Upper lobe of right lung (tissue), 1 donor: Measurements from ENCODE around the gene ANKRD12. TPM values are rescaled to one million over a fixed set of nuclear protein-coding genes. Genes with fewer than 3 reads are reported as not detected.

ENCODE experiments used
- ATAC-seq: fragments of 200-7000 bp; cut with Tn5 transposase; one replicate; pipeline ENCODE4 v1.9.1; 2020; ENCODE audit warnings: mild to moderate bottlenecking, moderate library complexity
- DNase-seq: peaks from one replicate; pipeline ENCODE4 v3.0.0-alpha.2; 2020
- H3K27ac ChIP-seq: fragments of 200-600 bp; one replicate; pipeline ENCODE4 v1.8.0; 2022
- H3K27me3 ChIP-seq: fragments of 200-600 bp; one replicate; pipeline ENCODE4 v1.8.0; 2022; ENCODE audit warnings: mild to moderate bottlenecking
- H3K36me3 ChIP-seq: fragments of 200-600 bp; one replicate; pipeline ENCODE4 v1.8.0; 2022
- H3K4me1 ChIP-seq: fragments of 200-600 bp; one replicate; pipeline ENCODE4 v1.8.0; 2022
- H3K4me3 ChIP-seq: fragments of 200-600 bp; one replicate; pipeline ENCODE4 v1.8.0; 2022; ENCODE audit warnings: mild to moderate bottlenecking
- H3K9me3 ChIP-seq: fragments of 200-600 bp; one replicate; pipeline ENCODE4 v1.8.0; 2022
- CTCF ChIP-seq: fragments of 200-600 bp; IDR thresholded peaks from one replicate; pipeline ENCODE4 v1.8.0; 2022; ENCODE audit warnings: antibody characterized with exemption
- intact Hi-C: fragments of 100-400 bp; cut with DNase I; formaldehyde crosslinking; loops from one replicate; pipeline ENCODE4 v1.11.0; 2022
- total RNA-seq: library from RNA; stranded (reverse); fragmentation: NEBNext Ultra II Directional; extraction: Animal tissue kit (Norgen Biotek cat#: 25700); gene quantifications from one replicate; pipeline ENCODE4 v1.2.1, GENCODE V29; 2021
- donor health status: DM: no; HTN: yes; CAD: no; lungs with severe emphysema.

ANKRD12 gene
- total RNA-seq, 1 donor from 2014 or later = 74.2 TPM

DNA sequence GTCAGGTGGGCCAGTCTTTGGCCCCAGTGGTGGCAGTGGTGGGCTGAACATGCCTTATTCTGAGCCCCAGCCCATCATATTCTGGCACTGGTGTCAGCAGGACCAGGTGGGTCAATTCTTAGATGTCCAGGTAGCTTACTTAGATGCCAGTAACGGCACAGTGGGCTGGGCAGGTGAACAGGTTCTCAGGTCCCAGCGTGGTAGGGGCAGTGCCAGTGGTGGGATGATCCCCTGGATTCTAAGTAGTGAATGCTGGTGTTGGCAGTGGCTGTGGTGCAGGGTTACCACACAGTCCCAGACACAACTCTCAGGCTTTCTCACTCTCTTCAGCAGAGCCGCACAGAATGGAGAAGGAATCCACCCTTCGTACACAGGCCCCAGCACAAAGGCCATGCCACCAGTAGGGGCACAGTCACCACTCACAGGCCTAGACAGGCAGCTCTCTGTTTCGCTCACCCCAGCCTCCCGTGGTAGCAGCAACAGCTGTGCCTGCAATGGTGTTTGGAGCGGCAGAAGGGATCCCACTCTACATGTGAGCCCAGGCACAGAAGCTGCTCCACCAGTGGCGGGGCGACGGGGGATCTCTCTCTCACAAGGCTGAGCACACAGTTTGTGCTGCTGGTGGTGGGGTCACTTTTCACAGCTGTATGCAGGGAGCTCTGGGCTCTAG, 97.3 kb downstream of the ANKRD12 start:
- no peaks in the 10 kb centered on the region for H3K9me3 ChIP-seq
- intact Hi-C loops = no loop called here
- no peak for TF ChIP-seq CTCF
- H3K36me3 ChIP-seq = peaks cover 28% of the 10 kb centered on the region
- peak; percentile 20 for ATAC-seq
- no peak for DNase-seq
- H3K27ac ChIP-seq = no peak overlapping the region
- no peaks in the 10 kb centered on the region for H3K27me3 ChIP-seq
- no peaks in the 10 kb centered on the region for H3K4me1 ChIP-seq
- H3K4me3 ChIP-seq = no peak overlapping the region

DNA sequence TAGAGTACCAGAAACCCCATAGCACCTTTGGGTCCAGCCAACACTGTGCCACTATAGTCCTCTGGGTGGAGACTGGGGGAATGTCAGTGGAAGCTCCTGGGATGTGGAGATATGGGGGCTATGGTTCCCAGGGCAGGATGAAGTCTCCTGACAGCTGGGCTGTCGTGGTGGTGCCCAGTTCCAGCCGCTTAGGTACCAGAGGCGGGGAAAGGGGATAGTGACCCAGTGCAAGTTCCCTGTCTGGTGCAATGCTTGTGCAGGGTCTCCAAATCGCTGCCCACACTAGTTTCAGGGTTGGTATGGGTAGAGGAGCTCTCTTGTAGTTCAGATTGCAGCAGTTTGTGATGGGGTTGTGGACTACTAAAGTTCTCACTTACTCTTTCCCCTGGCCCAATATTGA, 97.9 kb downstream of the ANKRD12 start:
- DNase-seq = no peak
- no peak overlapping the region for H3K4me3 ChIP-seq
- intact Hi-C loops = no loop called here
- no peak for ATAC-seq
- no peak for TF ChIP-seq CTCF
- no peak overlapping the region for H3K27ac ChIP-seq
- peaks cover 28% of the 10 kb centered on the region for H3K36me3 ChIP-seq
- H3K27me3 ChIP-seq = no peaks in the 10 kb centered on the region
- no peaks in the 10 kb centered on the region for H3K4me1 ChIP-seq
- no peaks in the 10 kb centered on the region for H3K9me3 ChIP-seq

DNA sequence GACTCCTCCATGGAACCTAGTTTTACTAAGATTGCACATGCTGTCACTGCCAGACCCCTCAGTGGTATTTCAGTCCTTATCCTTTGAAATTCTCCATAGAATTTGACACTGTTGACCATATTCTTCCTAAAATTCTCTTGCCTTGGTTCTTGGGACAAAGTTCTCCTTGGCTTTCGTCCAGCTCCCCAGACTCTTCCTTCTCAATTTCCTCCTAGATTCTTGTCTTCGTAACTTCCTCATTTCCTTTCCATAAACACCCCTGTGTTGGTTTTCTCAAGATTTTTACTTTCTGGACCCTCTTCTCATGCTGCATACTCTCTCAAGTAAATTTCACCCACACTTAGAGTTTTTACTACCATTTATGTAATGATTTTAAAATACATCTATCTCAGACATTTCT, 101.4 kb downstream of the ANKRD12 start:
- Histone ChIP-seq H3K4me1 (no peaks in the 10 kb centered on the region), H3K36me3 (peaks cover 34% of the 10 kb centered on the region), H3K27ac (no peak overlapping the region), H3K27me3 (no peaks in the 10 kb centered on the region), H3K4me3 (no peak overlapping the region), H3K9me3 (no peaks in the 10 kb centered on the region)
- ATAC-seq (no peak), DNase-seq (no peak)
- intact Hi-C loops = no loop called here
- TF ChIP-seq CTCF = no peak

GRCh38 chr18:9239720-9240119, 103.1 kb downstream of the ANKRD12 start:
- no peaks in the 10 kb centered on the region for H3K27me3 ChIP-seq
- ATAC-seq (no peak), DNase-seq (no peak)
- no peaks in the 10 kb centered on the region for H3K4me1 ChIP-seq
- intact Hi-C loops = no loop called here
- no peak overlapping the region for H3K27ac ChIP-seq
- no peak for TF ChIP-seq CTCF
- no peaks in the 10 kb centered on the region for H3K9me3 ChIP-seq
- H3K4me3 ChIP-seq = no peak overlapping the region
- peaks cover 33% of the 10 kb centered on the region for H3K36me3 ChIP-seq

GRCh38 chr18:9240270-9240669, 103.7 kb downstream of the ANKRD12 start:
- Histone ChIP-seq H3K4me1 (no peaks in the 10 kb centered on the region), H3K27me3 (no peaks in the 10 kb centered on the region), H3K4me3 (no peak overlapping the region), H3K27ac (no peak overlapping the region), H3K9me3 (no peaks in the 10 kb centered on the region), H3K36me3 (peaks cover 27% of the 10 kb centered on the region)
- intact Hi-C loops = no loop called here
- TF ChIP-seq CTCF = no peak
- ATAC-seq = no peak
- no peak for DNase-seq

- Histone ChIP-seq H3K4me1 (no peaks in the 10 kb centered on the region), H3K9me3 (no peaks in the 10 kb centered on the region), H3K27ac (no peak overlapping the region), H3K4me3 (no peak overlapping the region), H3K36me3 (peaks cover 19% of the 10 kb centered on the region), H3K27me3 (no peaks in the 10 kb centered on the region)
- ATAC-seq (no peak), DNase-seq (no peak)
- TF ChIP-seq CTCF = no peak
- intact Hi-C loops = no loop called here
Observed at GRCh38 chr18:9243029-9243428, 106.4 kb downstream of the ANKRD12 start.
